MM.1S (cell line): ENCODE data around the gene DDIT3.

Experiments
- DNase-seq: peaks from one replicate; pipeline ENCODE4 v3.0.0-alpha.2; 2015
- H2AFZ ChIP-seq: fragments of 300-600 bp; sonication (generic); 2 replicates; pipeline ENCODE4 v1.6.0; 2016; ENCODE audit warnings: antibody characterized with exemption, low read length
- H3F3A ChIP-seq: fragments of 300-600 bp; sonication (generic); 2 replicates; pipeline ENCODE4 v1.6.1; 2016; ENCODE audit warnings: mild to moderate bottlenecking, antibody characterized with exemption, low read length, moderate library complexity, mixed read lengths; ENCODE audit not compliant: insufficient read depth
- H3K27ac ChIP-seq: fragments of 300-600 bp; sonication (generic); 2 replicates; pipeline ENCODE4 v1.5.1; 2016; ENCODE audit warnings: mild to moderate bottlenecking, low read length
- H3K27me3 ChIP-seq: fragments of 300-600 bp; sonication (generic); replicated peaks from 2 replicates; pipeline ENCODE4 v1.6.0; 2016; ENCODE audit warnings: low read length; ENCODE audit not compliant: insufficient read depth
- H3K36me3 ChIP-seq: fragments of 300-600 bp; sonication (generic); replicated peaks from 2 replicates; pipeline ENCODE4 v1.6.1; 2016; ENCODE audit warnings: mild to moderate bottlenecking, low read length, mixed read lengths; ENCODE audit not compliant: insufficient read depth
- H3K4me1 ChIP-seq: fragments of 300-600 bp; sonication (generic); 2 replicates; pipeline ENCODE4 v1.6.1; 2016; ENCODE audit warnings: low read length, mixed read lengths
- H3K4me2 ChIP-seq: fragments of 300-600 bp; sonication (generic); 2 replicates; pipeline ENCODE4 v1.6.0; 2016; ENCODE audit warnings: low read depth, low read length
- H3K4me3 ChIP-seq: fragments of 300-600 bp; sonication (generic); 2 replicates; pipeline ENCODE4 v1.5.1; 2016; ENCODE audit warnings: low read length, mixed read lengths
- H3K79me2 ChIP-seq: fragments of 300-600 bp; sonication (generic); 2 replicates; pipeline ENCODE4 v1.6.1; 2016; ENCODE audit warnings: mixed run types, low read length, mixed read lengths
- H3K9ac ChIP-seq: fragments of 300-600 bp; sonication (generic); 2 replicates; pipeline ENCODE4 v1.6.1; 2016; ENCODE audit warnings: low read length, mixed read lengths
- H3K9me2 ChIP-seq: fragments of 300-600 bp; sonication (generic); replicated peaks from 2 replicates; pipeline ENCODE4 v1.6.1; 2016; ENCODE audit warnings: mild to moderate bottlenecking, low read length, mixed read lengths; ENCODE audit not compliant: insufficient read depth
- H3K9me3 ChIP-seq: fragments of 300-600 bp; sonication (generic); replicated peaks from 2 replicates; pipeline ENCODE4 v1.6.1; 2016; ENCODE audit warnings: mild to moderate bottlenecking, low read length, mixed read lengths; ENCODE audit not compliant: insufficient read depth
- H4K20me1 ChIP-seq: fragments of 300-600 bp; sonication (generic); 2 replicates; pipeline ENCODE4 v1.6.1; 2016; ENCODE audit warnings: mild to moderate bottlenecking, low read length, moderate library complexity, mixed read lengths; ENCODE audit not compliant: insufficient read depth
- EZH2 ChIP-seq: fragments of 300-600 bp; sonication (generic); optimal IDR thresholded peaks from 2 replicates; pipeline ENCODE3; 2017; ENCODE audit warnings: low read depth, mild to moderate bottlenecking, antibody characterized with exemption, low read length, mixed read lengths
- EZH2phosphoT487 ChIP-seq: fragments of 300-600 bp; sonication (generic); IDR thresholded peaks from 2 replicates; pipeline ENCODE4 v1.6.1; 2018; ENCODE audit warnings: antibody characterized with exemption, low read length
- TF ChIP-seq, protein P1 (sequence below): fragments of 300-600 bp; sonication (generic); IDR thresholded peaks from 2 replicates; pipeline ENCODE4 v1.5.1; 2016; ENCODE audit warnings: antibody characterized with exemption, low read length, mixed read lengths

Gene DDIT3

DNA sequence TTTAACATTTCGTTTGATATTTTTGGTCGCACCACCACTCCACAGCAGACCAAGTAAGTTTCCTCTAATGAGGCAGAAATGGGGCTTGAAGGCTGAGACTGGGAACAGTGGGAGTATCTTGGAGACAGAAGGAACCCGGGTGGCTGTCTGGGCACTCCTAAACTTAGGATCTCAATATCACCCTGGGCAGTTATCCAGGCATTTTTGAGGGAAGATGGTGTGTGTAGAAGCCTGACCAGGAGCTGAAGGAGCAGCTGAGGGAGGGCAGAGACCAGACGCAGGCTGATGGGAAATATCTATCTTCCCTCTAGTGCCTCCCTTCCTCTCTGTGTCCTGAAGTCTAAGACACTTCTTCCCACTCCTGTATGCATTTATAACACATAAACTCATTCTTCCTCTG lies 21.7 kb downstream of the DDIT3 start:
- DNase-seq: no peak
- no peaks in the 10 kb centered on the region for H3K4me1 ChIP-seq
- no peak overlapping the region for H2AFZ ChIP-seq
- H4K20me1 ChIP-seq: no peaks in the 10 kb centered on the region
- peaks cover 14% of the 10 kb centered on the region for H3K36me3 ChIP-seq
- no peak overlapping the region for H3K9ac ChIP-seq
- H3F3A ChIP-seq: no peaks in the 10 kb centered on the region
- no peaks in the 10 kb centered on the region for H3K9me3 ChIP-seq
- H3K27me3 ChIP-seq: no peaks in the 10 kb centered on the region
- TF ChIP-seq EZH2: no peak
- TF ChIP-seq EZH2phosphoT487: no peak
- TF ChIP-seq, protein P1, sequence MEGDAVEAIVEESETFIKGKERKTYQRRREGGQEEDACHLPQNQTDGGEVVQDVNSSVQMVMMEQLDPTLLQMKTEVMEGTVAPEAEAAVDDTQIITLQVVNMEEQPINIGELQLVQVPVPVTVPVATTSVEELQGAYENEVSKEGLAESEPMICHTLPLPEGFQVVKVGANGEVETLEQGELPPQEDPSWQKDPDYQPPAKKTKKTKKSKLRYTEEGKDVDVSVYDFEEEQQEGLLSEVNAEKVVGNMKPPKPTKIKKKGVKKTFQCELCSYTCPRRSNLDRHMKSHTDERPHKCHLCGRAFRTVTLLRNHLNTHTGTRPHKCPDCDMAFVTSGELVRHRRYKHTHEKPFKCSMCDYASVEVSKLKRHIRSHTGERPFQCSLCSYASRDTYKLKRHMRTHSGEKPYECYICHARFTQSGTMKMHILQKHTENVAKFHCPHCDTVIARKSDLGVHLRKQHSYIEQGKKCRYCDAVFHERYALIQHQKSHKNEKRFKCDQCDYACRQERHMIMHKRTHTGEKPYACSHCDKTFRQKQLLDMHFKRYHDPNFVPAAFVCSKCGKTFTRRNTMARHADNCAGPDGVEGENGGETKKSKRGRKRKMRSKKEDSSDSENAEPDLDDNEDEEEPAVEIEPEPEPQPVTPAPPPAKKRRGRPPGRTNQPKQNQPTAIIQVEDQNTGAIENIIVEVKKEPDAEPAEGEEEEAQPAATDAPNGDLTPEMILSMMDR: no peak
- H3K4me3 ChIP-seq: no peak overlapping the region
- no peak overlapping the region for H3K4me2 ChIP-seq
- no peak overlapping the region for H3K27ac ChIP-seq
- H3K79me2 ChIP-seq: peaks cover 10% of the 10 kb centered on the region
- H3K9me2 ChIP-seq: no peaks in the 10 kb centered on the region

DNA sequence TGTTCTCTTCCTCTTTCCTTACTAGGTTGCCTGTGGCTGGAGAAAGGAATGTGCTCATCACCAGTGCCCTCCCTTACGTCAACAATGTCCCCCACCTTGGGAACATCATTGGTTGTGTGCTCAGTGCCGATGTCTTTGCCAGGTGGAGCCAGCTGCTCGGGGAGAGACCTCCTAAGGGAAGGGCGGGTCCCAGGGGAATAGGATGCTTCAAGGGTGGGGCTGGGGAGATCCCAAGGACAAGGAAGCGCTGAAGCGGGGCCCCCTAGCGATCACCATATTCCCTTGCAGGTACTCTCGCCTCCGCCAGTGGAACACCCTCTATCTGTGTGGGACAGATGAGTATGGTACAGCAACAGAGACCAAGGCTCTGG lies 22.2 kb downstream of the DDIT3 start:
- TF ChIP-seq EZH2phosphoT487 (no peak), EZH2 (no peak)
- TF ChIP-seq, protein P1: no peak
- Histone ChIP-seq H3K36me3 (peaks cover 14% of the 10 kb centered on the region), H4K20me1 (no peaks in the 10 kb centered on the region)

DNA sequence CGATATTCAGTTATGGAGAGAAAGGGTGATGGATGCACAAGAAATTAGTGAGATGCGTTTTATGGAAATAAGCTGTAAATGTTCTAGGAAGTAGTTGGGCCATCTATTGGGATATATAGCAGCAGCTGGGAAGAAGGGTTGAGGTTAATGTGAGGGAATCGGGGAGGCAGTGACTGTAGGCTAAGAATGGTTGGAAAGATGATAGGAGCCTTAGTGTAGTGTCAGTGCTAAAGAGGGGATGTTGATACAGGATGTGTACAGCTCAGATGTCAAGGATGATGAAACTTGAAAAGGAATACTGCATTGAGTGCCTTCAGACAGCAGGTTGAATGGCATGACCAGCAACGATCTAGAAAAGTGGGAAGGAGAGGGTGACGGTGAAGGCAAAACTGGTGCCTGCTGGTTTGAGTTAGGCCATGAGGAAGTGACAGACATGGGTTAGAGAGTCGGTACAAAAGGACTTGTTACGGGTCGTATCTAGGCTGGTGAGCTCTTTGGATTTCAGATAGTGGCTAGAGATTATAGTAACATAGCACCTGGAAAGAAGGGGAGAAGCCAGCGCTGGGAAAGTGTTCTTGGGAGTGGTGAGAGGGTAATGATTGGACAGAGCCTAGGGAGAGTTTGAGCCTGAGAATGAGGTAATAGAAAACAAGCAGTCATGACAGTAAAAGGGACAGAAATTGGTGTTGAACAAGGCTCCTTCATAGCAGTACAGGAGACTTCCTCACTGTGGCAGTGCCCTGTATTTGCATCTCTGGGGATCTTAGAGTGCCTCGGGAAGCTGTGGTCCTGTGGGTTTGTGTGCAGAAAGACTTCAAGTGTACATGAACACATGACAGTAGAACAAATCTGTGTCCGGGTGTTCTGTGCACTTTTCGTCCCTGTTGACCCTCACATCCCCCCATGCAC lies 22.8 kb downstream of the DDIT3 start:
- Histone ChIP-seq H2AFZ (no peak overlapping the region), H3K79me2 (peaks cover 10% of the 10 kb centered on the region), H3K4me2 (no peak overlapping the region), H3K36me3 (peaks cover 14% of the 10 kb centered on the region), H3K4me3 (no peak overlapping the region), H4K20me1 (no peaks in the 10 kb centered on the region), H3K9ac (no peak overlapping the region), H3K4me1 (no peaks in the 10 kb centered on the region), H3K27me3 (no peaks in the 10 kb centered on the region), H3K27ac (no peak overlapping the region), H3K9me2 (no peaks in the 10 kb centered on the region), H3K9me3 (no peaks in the 10 kb centered on the region), H3F3A (no peaks in the 10 kb centered on the region)
- DNase-seq: no peak
- TF ChIP-seq, protein P1: no peak
- TF ChIP-seq EZH2phosphoT487 (no peak), EZH2 (no peak)

More for the DNA sequence above, 22.2 kb downstream of the DDIT3 start:
- Histone ChIP-seq H3K4me3 (no peak overlapping the region), H2AFZ (no peak overlapping the region), H3F3A (no peaks in the 10 kb centered on the region), H3K9ac (no peak overlapping the region), H3K9me2 (no peaks in the 10 kb centered on the region), H3K9me3 (no peaks in the 10 kb centered on the region), H3K4me2 (no peak overlapping the region), H3K79me2 (peaks cover 10% of the 10 kb centered on the region), H3K27ac (no peak overlapping the region), H3K4me1 (no peaks in the 10 kb centered on the region), H3K27me3 (no peaks in the 10 kb centered on the region)
- DNase-seq: no peak
